SW 1271 (cell line): Measurements from ENCODE around the gene AQP12B.
"Not testable (repeated sequence)": the region's sequence is repeated elsewhere in the genome, so short reads cannot be mapped to it uniquely, and the experiment has no call there.

ENCODE experiments used
- DNase-seq, 2 experiments: peaks; one replicate each; lab custom pipeline; 2025; lab: John Stamatoyannopoulos, UW

Gene AQP12B

GRCh38 chr2:240682431-240683224 lies at the start of gene AQP12B:
AQP12B (minus strand) TSS chr2:240682885; CDS start chr2:240682837, 48 bp downstream.
- DNase-seq: not testable (repeated sequence)

- DNase-seq: no peak
Observed at GRCh38 chr2:240732184-240732583, 49.5 kb upstream of the AQP12B start.

- DNase-seq: no peak
Observed at GRCh38 chr2:240731178-240731545, 48.5 kb upstream of the AQP12B start.

- no peak for DNase-seq
Observed at GRCh38 chr2:240730501-240731177, 48.0 kb upstream of the AQP12B start.

- no peak for DNase-seq
Observed at GRCh38 chr2:240728827-240729226, 46.1 kb upstream of the AQP12B start.

- no peak for DNase-seq
Observed at GRCh38 chr2:240728361-240728760, 45.7 kb upstream of the AQP12B start.

GRCh38 chr2:240727913-240728312 lies 45.2 kb upstream of the AQP12B start:
- DNase-seq: no peak

GRCh38 chr2:240727439-240727838 lies 44.8 kb upstream of the AQP12B start:
- DNase-seq: no peak

GRCh38 chr2:240726876-240727275 lies 44.2 kb upstream of the AQP12B start:
- no peak for DNase-seq

GRCh38 chr2:240725671-240726070 lies 43.0 kb upstream of the AQP12B start:
- DNase-seq: no peak

GRCh38 chr2:240725266-240725665 lies 42.6 kb upstream of the AQP12B start:
- DNase-seq: no peak

GRCh38 chr2:240724431-240724830 lies 41.7 kb upstream of the AQP12B start:
- no peak for DNase-seq

- DNase-seq: no peak
Observed at GRCh38 chr2:240723851-240724250, 41.2 kb upstream of the AQP12B start.

- no peak for DNase-seq
Observed at GRCh38 chr2:240722796-240723735, 40.4 kb upstream of the AQP12B start.

- DNase-seq: no peak
Observed at GRCh38 chr2:240722376-240722775, 39.7 kb upstream of the AQP12B start.

- DNase-seq: no peak
Observed at GRCh38 chr2:240721596-240722180, 39.0 kb upstream of the AQP12B start.

GRCh38 chr2:240720686-240721595 lies 38.3 kb upstream of the AQP12B start:
- no peak for DNase-seq

GRCh38 chr2:240719676-240720545 lies 37.2 kb upstream of the AQP12B start:
- DNase-seq: no peak

GRCh38 chr2:240718896-240719490 lies 36.3 kb upstream of the AQP12B start:
- DNase-seq: no peak
